ENCODE results near the gene STX7.

STX7 gene

DNA sequence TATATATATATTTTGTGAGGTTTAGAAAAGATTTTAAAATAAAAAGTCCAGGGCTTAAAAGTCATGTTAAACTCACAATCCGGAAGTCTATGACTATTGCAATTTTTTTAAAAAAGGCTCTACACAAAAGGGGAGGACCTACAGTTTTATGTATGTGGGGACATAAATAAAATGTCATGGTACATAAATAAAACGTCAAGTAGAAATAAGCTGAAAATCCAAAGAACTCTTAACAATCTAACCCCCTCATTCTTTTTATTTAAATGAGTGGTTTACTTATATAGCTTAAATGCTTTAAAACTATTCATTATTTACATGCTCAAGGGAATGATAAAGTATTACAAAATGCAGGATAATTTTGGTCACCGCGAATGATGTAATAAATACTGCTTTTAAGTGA is 36.2 kb downstream of the STX7 start:
- no peak for DNase-seq (ENCODE audit: low read depth)

DNA sequence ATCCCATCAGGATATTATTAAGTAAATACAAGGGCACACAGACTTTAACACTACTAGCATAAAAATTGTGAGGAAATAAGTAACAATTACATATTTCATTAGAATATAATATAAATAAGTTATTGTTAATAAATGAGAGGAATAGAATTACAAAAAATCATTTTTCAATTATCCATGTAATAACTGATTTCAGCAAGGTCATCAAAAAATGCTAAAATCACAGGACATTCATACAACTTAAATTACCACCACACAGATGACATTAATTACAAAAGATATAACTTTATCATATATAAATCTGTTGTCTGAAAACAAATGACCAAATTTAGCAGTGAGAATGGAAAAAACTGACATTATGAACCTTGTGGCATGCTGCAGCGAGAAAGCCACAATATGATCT is 37.0 kb downstream of the STX7 start:
- DNase-seq (ENCODE audit: low read depth): no peak

DNA sequence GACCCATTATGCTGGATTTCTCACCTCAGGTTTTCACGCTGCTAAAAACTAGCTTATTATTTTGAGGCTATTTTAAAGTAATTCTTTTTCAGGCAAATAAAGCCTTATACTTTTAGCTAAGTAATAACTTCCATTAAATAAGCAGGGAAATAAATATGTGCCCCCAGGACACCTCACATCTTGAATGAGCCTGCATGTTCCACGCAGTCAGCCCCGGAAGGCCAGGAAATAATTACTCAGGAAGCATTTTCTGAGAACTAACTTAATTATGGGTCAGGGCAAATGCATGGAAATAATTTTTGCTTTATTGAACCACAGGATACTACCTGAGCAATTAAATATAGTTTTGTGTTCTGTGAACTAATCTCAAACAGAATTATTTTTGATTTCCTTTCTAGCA is 41.1 kb downstream of the STX7 start:
- DNase-seq (ENCODE audit: low read depth): no peak

DNA sequence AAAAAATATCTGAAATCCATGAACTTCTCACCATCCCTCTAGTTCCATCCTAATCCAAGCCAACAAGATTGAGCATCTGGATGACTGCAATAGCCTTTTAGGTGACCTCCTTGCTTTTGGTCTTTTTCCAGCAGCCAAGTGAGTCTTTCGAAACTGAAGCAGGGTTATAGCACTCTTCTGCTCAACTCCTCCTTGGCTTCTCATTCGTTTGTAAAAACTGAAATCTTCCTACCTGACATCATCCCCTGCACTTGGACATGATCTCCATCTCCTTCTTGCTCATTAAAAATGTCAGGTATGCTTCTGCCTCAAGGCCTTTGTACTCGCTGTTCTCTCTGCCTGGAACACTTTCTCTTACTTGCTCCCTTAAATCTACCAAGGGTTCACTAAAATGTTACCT is 46.0 kb downstream of the STX7 start:
- DNase-seq (ENCODE audit: low read depth): no peak

DNA sequence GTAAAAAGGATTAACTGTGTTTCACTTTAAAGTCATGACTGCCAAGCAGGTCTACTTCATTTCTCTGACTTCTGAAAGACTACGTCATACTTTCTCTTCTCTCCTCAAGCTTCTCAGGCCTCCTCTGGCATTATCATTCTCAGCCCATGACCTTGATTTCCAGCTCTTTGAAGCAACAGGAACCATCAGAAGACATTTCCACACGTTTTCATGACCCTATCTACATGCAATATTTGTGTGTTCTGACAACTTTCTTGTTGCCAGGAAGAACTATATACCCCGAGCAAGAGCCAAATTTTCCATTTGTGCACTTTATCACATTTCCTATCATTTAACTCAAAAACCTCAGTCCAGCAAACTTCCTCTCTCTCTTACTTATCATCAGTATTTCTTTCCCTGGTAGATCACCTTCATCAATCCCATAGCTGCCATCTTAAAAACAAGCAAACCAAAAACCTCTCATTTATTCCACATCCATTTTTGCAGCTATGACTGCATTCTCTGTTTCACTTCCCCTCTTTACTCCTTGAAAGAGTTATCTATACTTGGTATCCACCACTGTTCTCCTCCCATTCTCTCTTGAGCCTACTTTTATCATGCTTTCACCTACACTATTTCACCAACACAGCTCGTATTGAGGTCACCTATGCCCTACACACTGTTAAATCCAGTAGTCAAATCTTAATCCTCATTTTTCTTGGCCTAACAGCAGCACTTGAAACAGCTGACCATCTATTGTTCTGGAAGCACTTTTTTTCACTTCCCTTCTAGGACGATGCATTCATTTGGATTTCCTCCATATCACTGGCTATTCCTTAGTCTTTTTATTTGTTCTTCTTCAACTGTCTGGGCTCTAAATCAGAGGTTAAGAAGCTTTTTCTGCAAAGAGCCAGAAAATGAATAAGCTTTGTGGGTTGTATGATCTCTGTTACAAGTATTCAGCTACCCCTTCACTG is 47.1 kb downstream of the STX7 start:
- DNase-seq (ENCODE audit: low read depth): no peak

DNA sequence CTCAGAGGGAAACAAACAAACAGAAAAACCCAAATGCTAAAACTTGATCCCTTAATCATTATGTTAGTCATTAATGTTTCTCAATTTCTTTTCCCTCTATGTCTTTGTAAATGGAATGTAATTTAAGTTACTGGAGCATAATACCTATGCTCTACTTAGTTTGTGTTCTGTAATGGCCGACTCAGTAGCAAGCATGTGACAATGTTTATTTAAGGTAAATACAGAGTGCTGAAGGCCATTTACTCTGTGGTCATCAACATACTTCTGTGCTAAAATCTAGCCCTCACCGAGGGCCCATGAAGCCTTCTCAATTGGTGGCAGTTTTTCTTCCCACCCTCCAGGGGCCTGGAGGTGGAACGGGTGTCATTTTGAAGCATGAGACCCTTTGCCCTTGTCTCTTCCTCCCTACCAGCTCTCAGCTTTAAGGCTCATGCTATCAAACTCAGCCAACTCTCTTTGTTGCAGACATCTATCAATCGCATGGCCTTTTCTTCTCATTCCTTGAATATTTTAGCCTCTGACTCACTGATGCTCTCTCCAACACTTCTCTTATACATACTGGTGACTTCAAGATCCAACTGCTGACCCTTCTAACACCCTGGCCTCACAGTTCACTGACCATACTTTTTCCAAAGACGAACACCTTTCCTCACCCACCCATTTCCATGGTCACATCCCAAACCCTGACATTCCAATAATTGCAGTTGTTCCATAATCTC is 48.2 kb downstream of the STX7 start:
- peak; percentile 35 for DNase-seq (ENCODE audit: low read depth)

DNA sequence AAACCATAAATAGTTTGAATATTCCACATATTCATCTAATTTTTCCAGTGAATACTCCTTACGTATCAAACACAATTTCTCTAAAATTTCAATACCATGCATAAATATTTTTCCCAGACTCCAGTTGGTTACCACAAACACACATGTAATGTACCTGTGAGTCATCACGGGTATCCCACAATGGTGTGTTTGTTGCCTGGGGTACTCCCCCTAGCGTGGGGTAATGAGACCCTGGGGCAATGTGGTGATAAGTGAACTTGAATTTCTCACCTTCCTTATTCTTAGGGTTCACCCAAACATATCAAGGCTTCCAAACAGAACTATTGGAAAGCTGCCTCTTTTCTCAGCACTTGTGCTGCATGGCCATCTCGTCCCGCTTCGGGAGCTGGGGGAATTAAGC is 51.0 kb downstream of the STX7 start:
- DNase-seq (ENCODE audit: low read depth): no peak

DNA sequence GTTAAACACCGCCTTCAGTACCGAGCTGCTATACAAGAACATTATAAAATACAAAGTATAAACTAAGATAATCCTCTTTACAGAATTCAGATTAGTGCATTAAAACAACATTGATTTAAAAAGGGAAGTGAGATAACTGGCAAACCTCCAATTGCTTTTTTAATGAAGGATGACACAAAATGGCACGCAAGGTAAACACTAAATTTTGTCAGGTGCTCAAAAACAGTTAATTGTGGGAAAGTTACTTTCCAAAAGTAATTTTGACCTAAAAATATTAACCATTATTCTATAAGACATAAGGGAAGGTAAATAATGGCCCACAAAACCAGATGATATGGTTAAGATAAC is 53.3 kb downstream of the STX7 start:
- no peak for DNase-seq (ENCODE audit: low read depth)

DNA sequence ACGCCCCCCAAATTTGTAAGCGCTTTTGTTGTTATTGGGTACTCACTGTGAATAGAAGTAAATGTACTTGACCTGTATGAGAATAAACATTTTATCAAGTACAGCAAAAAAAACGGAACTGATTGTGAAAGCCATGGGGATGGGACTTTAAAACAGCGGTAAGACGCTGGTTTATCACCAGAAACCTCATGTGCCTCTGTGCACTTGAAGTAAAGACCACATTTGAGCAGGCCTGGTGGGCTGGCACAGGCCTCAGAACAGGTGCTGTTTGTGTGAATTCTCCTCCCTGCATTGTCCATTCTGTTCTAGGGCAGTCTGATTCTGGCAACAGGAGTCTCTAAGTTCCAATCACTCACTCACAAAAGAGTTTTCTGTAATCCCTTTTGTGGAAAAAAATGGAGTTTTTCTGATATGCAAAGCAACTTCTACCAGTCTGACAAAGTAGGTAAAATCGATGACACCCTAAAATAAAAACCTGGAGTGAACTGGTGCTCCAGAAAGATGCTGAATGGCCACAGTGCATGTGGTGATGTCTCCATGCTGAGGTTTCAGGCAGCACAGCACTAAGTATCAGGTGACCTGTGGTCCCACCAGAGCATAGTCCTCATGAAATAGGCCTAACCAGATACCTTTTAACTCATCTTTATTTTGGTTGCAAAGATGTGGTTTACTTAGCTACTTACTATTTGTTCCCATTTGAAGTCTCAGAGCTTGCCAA is 53.9 kb downstream of the STX7 start:
- no peak for DNase-seq (ENCODE audit: low read depth)

DNA sequence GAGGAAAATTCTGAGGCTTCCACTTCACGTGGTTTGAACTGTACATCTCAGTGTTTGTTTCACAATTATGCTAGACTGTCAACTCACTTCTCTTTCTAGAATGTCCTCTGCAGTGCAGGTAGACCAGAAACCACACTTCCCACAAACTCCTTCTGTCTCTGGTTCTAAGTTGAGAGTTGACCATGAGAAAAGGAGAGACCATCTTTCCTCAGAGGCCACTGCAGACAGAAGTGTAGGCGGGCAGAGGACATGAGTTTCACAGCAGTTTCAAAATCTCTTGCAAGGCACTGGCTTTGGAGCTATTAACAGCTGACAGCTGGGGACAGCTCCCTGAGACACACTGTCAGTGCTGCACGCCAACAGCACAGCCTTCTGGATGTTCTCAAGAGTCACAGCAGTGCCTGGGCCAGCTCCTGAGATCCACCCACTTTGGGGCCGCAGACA is 56.2 kb downstream of the STX7 start:
- DNase-seq (ENCODE audit: low read depth): no peak

DNA sequence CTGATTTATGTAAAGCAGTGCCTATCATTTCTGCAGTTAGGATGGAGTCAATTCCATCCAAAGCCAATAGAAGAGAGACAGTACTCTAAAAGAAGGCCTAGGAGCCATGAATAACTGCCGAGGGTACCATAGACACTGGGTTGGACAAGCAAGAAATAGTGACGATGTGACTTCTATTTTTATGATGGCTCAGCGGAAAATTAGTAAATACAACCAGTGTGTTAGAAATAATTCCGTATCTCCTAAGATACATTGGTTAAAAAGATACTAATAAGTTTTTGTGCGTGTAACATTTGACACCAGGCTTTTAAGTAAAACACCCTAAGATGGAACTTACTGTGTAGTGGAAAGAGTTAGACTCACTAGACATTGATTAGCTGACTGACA is 66.1 kb downstream of the STX7 start:
- DNase-seq (ENCODE audit: low read depth): no peak

DNA sequence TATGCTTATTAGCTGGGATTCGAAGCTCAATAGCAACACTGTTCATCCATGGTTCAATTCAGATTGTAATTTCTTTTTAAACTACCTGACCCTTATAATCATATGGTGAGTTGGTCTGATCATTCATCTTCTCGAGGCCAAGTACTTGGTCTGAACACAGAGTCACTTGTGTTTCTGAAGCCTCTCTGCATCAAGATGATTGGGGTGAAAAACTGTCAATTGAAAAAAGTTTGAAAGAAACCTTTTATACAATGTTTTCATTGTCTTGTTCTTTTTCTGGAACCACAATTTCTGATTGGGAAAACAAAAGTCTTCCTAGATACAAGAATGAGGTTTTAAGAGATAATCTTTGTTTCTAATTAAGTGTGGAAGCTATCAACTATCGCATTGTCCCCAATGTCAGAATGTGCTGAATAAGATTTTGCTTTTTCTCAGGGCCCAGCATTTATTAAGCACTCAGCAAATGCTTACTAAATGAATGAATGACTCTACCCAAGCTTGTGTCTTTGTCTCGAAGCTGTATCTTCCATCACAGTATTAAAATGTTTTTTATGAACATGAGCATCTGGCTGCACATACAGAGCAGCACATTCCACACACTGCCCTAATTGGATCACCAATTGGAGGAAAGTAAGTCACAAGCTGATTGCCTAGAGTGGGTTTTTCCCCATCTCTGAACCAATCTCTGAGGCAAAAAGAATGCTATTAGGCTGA is 66.6 kb downstream of the STX7 start:
- no peak for DNase-seq (ENCODE audit: low read depth)

DNA sequence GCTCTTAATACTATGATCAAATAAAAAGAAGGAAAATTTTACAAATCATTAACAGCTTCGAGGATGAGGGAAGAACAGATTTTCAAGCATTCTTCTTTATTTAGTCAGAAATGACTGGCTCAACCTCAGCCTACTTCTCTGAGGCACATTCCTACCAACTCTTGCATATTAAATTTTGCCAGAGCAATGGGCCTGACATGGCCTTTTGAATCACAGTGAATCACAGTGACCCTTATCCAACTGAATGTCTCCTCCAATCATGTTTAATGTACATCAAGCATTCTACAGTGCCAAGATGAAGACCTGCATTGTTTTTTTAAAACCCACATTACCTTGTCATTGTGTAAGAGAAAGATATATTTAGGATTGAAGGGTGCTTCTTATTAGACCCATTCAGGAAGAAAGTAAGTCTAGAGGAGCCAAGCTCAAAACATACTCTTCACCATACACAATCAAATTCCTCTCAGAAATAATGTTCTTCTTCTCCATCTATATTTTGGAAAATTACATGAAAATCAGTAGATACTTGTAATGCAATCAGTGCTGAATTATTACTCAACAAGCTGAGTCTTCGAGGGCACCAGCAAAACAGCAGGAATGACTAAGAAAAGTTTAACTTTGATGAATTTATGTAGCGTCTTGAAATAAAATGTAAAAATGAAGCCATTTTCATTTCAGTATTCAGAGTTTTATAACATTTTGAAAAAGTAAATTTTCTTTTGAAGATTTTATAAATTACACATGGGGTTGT is 67.5 kb downstream of the STX7 start:
- DNase-seq (ENCODE audit: low read depth): peak; percentile 96

DNA sequence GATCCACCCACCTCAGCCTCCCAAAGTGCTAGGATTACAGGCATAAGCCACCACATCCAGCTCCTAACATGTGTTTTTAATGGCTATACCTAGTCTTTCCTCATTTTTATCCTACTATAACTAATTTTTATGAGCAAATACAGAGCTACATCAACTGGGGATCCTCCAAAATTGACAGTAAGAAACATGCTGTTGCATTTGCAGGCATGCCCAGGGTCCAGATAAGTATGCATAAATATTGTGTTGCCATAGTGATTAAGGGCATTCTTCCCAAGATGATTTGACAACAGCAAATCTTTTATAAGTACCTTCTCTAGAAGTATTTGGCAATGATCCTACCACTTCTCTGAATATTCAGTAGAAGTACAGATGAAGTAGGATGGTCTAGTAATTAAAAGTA is 69.7 kb downstream of the STX7 start:
- DNase-seq (ENCODE audit: low read depth): no peak

DNA sequence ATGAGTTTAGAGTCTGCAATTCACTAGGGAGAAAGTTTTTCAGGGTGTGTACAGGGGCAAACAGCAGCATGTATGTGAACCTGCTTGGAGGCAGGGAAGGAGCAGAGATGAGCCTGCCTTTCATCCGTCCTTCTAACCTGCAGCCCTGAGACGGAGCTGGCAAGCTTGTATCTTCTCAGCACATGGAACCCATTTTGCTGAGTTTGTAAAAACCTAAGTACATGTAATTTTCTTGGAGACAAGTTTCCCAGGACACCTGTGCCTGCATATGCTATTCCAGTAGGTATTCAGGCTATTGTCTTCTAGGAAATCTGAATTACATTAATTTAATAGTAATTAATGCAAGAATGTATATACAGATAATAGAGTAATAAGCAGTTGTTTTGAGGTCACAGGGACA is 82.8 kb downstream of the STX7 start:
- no peak for DNase-seq (ENCODE audit: low read depth)

DNA sequence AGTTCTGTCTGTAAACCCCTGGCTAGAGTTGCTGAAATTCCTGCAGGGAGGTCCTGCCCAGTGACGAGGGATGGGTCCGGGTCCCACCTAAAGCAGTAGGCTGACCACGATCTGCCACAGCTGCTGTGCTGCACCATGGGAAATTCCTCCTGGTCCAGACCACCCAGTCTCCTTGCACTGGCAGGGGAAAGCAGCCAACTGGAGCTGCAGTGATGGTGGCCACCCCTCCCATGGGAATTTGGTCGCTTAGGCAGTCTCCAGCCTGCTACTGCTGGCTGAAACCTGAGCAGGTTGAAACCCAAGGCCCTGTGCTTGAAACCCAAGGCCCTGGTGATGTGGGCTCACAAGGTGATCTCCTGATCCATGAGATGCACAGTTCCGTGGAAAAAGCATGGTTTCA is 87.7 kb downstream of the STX7 start:
- DNase-seq (ENCODE audit: low read depth): no peak

DNA sequence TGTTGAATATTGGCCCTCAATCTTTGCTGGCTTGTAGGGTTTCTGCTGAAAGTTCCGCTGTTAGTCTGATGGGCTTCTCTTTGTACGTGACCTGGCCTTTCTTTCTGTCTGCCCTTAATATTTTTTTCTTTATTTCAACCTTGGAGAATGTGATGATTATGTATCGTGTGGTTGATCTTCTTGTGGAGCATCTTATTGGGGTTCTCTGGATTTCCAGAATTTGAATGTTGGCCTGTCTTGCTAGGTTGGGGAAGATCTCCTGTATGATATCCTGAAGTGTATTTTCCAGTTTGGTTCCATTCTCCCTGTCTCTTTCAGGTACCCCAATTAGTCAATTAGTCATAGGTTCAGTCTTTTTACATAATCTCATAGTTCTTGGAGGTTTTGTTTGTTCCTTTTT is 89.1 kb downstream of the STX7 start:
- no peak for DNase-seq (ENCODE audit: low read depth)

DNA sequence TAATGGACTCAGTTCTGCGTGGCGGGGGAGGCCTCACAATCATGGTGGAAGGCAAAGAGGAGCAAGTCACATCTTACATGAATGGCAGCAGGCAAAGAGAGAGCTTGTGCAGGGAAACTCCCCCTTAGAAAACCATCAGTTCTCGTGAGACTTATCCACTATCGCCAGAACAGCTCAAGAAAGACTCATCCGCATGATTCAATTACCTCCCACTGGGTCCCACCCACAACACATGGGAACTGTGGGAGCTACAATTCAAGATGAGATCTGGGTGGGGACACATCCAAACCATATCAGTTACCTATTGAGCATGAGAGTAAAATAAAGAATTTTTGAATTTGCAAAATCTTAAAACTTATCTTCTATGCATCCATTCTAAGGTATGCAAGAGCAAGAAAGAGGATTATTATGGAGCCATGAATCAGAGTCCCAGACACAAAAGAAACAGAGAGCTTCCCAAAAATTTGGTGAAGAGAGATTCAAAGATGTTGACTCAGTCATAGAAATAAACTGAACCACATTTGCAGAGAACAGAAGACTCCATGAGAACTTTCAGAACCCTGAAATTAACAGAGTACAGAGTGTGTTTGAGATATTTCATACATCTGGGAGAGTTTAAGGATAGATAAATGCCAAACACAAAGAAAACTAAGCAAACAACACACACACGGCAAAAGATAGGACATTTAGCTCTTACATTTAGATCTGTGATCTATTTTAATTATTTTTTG is 94.5 kb downstream of the STX7 start:
- DNase-seq (ENCODE audit: low read depth): no peak

DNA sequence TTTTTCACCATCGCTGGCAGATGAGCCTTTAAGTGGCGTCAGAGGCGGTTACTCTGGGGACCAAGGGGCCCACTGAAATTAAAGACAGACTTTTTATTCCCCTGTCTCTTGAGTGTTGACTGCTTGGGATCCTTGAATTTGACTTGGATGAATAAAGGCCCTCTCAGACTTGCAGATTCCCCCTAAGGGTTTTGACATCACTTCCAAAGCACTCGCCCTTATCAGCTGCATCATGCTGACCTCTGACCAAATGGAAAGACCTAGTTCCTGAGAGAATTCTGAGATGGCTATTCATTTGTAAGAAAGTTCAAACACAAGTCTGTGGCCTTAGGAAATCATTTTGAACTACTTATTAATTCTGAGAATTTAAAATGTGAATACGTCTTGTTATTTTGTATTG is 98.2 kb downstream of the STX7 start:
- no peak for DNase-seq (ENCODE audit: low read depth)

DNA sequence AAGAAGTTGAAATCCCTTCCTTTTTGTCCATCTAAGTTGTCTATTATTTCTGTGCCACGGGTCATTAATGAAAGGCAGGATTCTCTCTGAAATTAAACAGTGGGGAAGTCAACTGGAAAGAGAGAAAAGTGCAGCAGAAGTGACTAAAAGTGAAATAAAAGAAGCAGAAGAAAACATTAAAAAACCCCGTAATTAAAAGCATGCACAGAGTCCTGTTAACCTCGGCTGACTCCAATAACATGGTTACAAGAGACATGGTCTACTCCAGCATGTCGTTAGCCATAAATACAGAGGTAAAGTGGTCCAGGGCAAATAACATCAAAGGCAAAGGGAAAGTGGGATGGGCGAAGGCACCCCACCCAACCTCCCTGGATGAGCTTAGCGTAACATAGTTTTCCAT is 98.6 kb downstream of the STX7 start:
- no peak for DNase-seq (ENCODE audit: low read depth)

DNA sequence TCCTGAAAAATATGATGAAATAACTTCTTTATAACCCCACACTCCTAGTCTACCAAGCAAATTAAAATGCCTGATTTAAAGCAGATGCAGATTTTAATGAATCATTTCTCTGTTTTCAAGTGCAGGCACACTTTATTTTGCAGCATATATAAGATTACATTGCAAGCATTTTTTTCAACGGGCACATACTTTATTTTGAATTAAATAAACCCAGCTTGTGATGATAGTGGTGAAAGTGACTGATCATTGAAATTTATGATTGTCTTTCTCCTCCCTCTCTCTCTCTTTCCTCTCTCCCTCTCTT is 99.5 kb downstream of the STX7 start:
- DNase-seq (ENCODE audit: low read depth): no peak

Data from HS-5 (cell line).